ENCODE results near the gene BAK1.
"Not testable (repeated sequence)": the region's sequence is repeated elsewhere in the genome, so short reads cannot be mapped to it uniquely, and the experiment has no call there.

Gene BAK1

GRCh38 chr6:33549196-33549595 lies 30.9 kb downstream of the BAK1 start:
- no peak for DNase-seq

- DNase-seq: no peak
Observed at GRCh38 chr6:33547499-33547898, 32.6 kb downstream of the BAK1 start.

- no peak for DNase-seq
Observed at GRCh38 chr6:33546766-33547165, 33.3 kb downstream of the BAK1 start.

- DNase-seq: not testable (repeated sequence)
Observed at GRCh38 chr6:33545292-33545691, 34.8 kb downstream of the BAK1 start.

- DNase-seq: no peak
Observed at GRCh38 chr6:33543116-33543515, 37.0 kb downstream of the BAK1 start.

- DNase-seq: no peak
Observed at GRCh38 chr6:33540768-33541167, 39.3 kb downstream of the BAK1 start.

- DNase-seq: no peak
Observed at GRCh38 chr6:33534702-33535101, 45.4 kb downstream of the BAK1 start.

GRCh38 chr6:33533163-33533869 lies 46.8 kb downstream of the BAK1 start:
- not testable (repeated sequence) for DNase-seq

- DNase-seq: not testable (repeated sequence)
Observed at GRCh38 chr6:33532431-33532830, 47.6 kb downstream of the BAK1 start.

- DNase-seq: not testable (repeated sequence)
Observed at GRCh38 chr6:33530617-33531016, 49.5 kb downstream of the BAK1 start.

Measured in NCI-H2029 treated with DMSO at 0.1 percent for 48 hours (cell line).